H9 (cell line): Measurements from ENCODE around the gene SPC24. TPM values are rescaled to one million over a fixed set of nuclear protein-coding genes. Genes with fewer than 3 reads are reported as not detected.
A peak's percentile ranks its signal among the peaks of the same experiment; 100 is the strongest.

Source experiments
- DNase-seq: peaks from one replicate; pipeline ENCODE4 v3.0.0-alpha.2; 2017
- H2AFZ ChIP-seq: one replicate; pipeline ENCODE4 v1.6.1; 2013; ENCODE audit warnings: mild to moderate bottlenecking, low read length, control low read depth, moderate library complexity
- H2AK5ac ChIP-seq: 2 replicates; pipeline ENCODE4 v1.6.1; 2013; ENCODE audit warnings: low read length, control low read depth, mixed read lengths; ENCODE audit not compliant: insufficient read length
- H2BK120ac ChIP-seq: one replicate; pipeline ENCODE4 v1.6.1; 2013; ENCODE audit warnings: low read depth, mild to moderate bottlenecking, low read length, control low read depth, inconsistent platforms; ENCODE audit not compliant: poor library complexity, severe bottlenecking
- H2BK12ac ChIP-seq: 2 replicates; pipeline ENCODE4 v1.6.1; 2013; ENCODE audit warnings: low read length, control low read depth, mixed read lengths, low read depth; ENCODE audit not compliant: insufficient read length
- H2BK15ac ChIP-seq: 2 replicates; pipeline ENCODE4 v1.6.1; 2013; ENCODE audit warnings: low read depth, low read length, control low read depth
- H2BK20ac ChIP-seq: one replicate; pipeline ENCODE4 v1.6.1; 2013; ENCODE audit warnings: low read depth, mild to moderate bottlenecking, low read length, control low read depth, inconsistent platforms; ENCODE audit not compliant: poor library complexity, severe bottlenecking
- H2BK5ac ChIP-seq: 2 replicates; pipeline ENCODE4 v1.6.1; 2013; ENCODE audit warnings: low read length, control low read depth, mixed read lengths; ENCODE audit not compliant: insufficient read length
- H3K14ac ChIP-seq: 2 replicates; pipeline ENCODE4 v1.6.1; 2013; ENCODE audit warnings: low read length, control low read depth; ENCODE audit not compliant: insufficient read depth
- H3K18ac ChIP-seq: 2 replicates; pipeline ENCODE4 v1.6.1; 2013; ENCODE audit warnings: low read depth, mild to moderate bottlenecking, mixed read lengths, low read length, control low read depth; ENCODE audit not compliant: insufficient read length
- H3K23ac ChIP-seq: 2 replicates; pipeline ENCODE4 v1.6.1; 2013; ENCODE audit warnings: low read length, control low read depth, mixed read lengths, low read depth; ENCODE audit not compliant: insufficient read length
- H3K23me2 ChIP-seq: 2 replicates; pipeline ENCODE4 v1.6.1; 2013; ENCODE audit warnings: low read depth, mild to moderate bottlenecking, mixed read lengths, low read length, control low read depth; ENCODE audit not compliant: insufficient read length, poor library complexity, severe bottlenecking
- H3K27ac ChIP-seq: 2 replicates; pipeline ENCODE4 v1.5.1; 2013; ENCODE audit warnings: low read length, control low read depth, mixed read lengths, low read depth; ENCODE audit not compliant: insufficient read length
- H3K27me3 ChIP-seq: 2 replicates; pipeline ENCODE4 v1.6.1; 2013; ENCODE audit warnings: low read length, control low read depth, inconsistent platforms; ENCODE audit not compliant: insufficient read depth
- H3K4ac ChIP-seq: 2 replicates; pipeline ENCODE4 v1.6.1; 2013; ENCODE audit warnings: low read depth, mild to moderate bottlenecking, control low read depth, inconsistent platforms, low read length, moderate library complexity
- H3K4me1 ChIP-seq: 2 replicates; pipeline ENCODE4 v1.6.1; 2013; ENCODE audit warnings: low read length, control low read depth, inconsistent platforms; ENCODE audit not compliant: insufficient read depth
- H3K4me2 ChIP-seq: 2 replicates; pipeline ENCODE4 v1.6.1; 2013; ENCODE audit warnings: low read length, control low read depth, mixed read lengths; ENCODE audit not compliant: insufficient read length, insufficient read depth
- H3K56ac ChIP-seq: 2 replicates; pipeline ENCODE4 v1.6.1; 2013; ENCODE audit warnings: low read depth, mild to moderate bottlenecking, mixed read lengths, low read length, control low read depth; ENCODE audit not compliant: insufficient read length
- H3K79me1 ChIP-seq: 2 replicates; pipeline ENCODE4 v1.6.1; 2013; ENCODE audit warnings: low read depth, mild to moderate bottlenecking, moderate library complexity, low read length, control low read depth, inconsistent platforms; ENCODE audit not compliant: insufficient read depth, poor library complexity, severe bottlenecking
- H3K79me2 ChIP-seq: 2 replicates; pipeline ENCODE4 v1.6.1; 2013; ENCODE audit warnings: low read length, control low read depth, inconsistent platforms; ENCODE audit not compliant: insufficient read depth
- H3K9ac ChIP-seq: 2 replicates; pipeline ENCODE4 v1.6.1; 2013; ENCODE audit warnings: low read length, control low read depth, mixed read lengths; ENCODE audit not compliant: insufficient read length; ENCODE audit errors: extremely low read depth
- H3K9me3 ChIP-seq: one replicate; pipeline ENCODE4 v1.6.1; 2013; ENCODE audit warnings: low read depth, low read length, inconsistent platforms; ENCODE audit not compliant: control insufficient read depth
- H3T11ph ChIP-seq: one replicate; pipeline ENCODE4 v1.6.1; 2013; ENCODE audit warnings: mild to moderate bottlenecking, low read length, control low read depth, inconsistent platforms
- H4K20me1 ChIP-seq: one replicate; pipeline ENCODE4 v1.6.1; 2013; ENCODE audit not compliant: control insufficient read depth, insufficient read length, insufficient read depth
- H4K5ac ChIP-seq: 2 replicates; pipeline ENCODE4 v1.6.1; 2013; ENCODE audit warnings: low read depth, mild to moderate bottlenecking, mixed read lengths, low read length, control low read depth; ENCODE audit not compliant: insufficient read length
- H4K8ac ChIP-seq: replicated peaks from 2 replicates; pipeline ENCODE4 v1.6.1; 2013; ENCODE audit warnings: low read length, control low read depth, mixed read lengths, low read depth; ENCODE audit not compliant: insufficient read length
- H4K91ac ChIP-seq: 2 replicates; pipeline ENCODE4 v1.6.1; 2013; ENCODE audit warnings: low read depth, mild to moderate bottlenecking, moderate library complexity, mixed read lengths, low read length, control low read depth; ENCODE audit not compliant: insufficient read length
- H3K27ac Mint-ChIP-seq, 3 experiments: 2 replicates in 2 of 3; 3 replicates in 1 of 3; pipeline ENCODE4 v1.8.0; 2020 to 2021; ENCODE audit warnings: mixed read lengths in 3 of 3, mild to moderate bottlenecking in 1 of 3, moderate library complexity in 1 of 3
- H3K27me3 Mint-ChIP-seq: 2 replicates; pipeline ENCODE4 v1.8.0; 2021; ENCODE audit warnings: low read depth, mild to moderate bottlenecking, moderate library complexity, mixed read lengths
- H3K36me3 Mint-ChIP-seq, 3 experiments: 2 replicates in 2 of 3; 3 replicates in 1 of 3; pipeline ENCODE4 v1.8.0; 2020 to 2021; ENCODE audit warnings: low read depth in 3 of 3, mixed read lengths in 3 of 3; ENCODE audit not compliant: insufficient read depth in 1 of 3
- H3K4me1 Mint-ChIP-seq, 2 experiments: 2 replicates each; pipeline ENCODE4 v1.8.0; 2020; ENCODE audit warnings: mixed read lengths in 2 of 2
- H3K4me3 Mint-ChIP-seq, 2 experiments: 2 replicates in 1 of 2; 3 replicates in 1 of 2; pipeline ENCODE4 v1.8.0; 2020 to 2021; ENCODE audit warnings: mild to moderate bottlenecking in 2 of 2, mixed read lengths in 2 of 2, moderate library complexity in 1 of 2
- H3K9me3 Mint-ChIP-seq, 2 experiments: 2 replicates in 1 of 2; 3 replicates in 1 of 2; pipeline ENCODE4 v1.8.0; 2020; ENCODE audit warnings: mild to moderate bottlenecking in 2 of 2, mixed read lengths in 2 of 2, moderate library complexity in 1 of 2
- CTCF ChIP-seq: fragments of 200-600 bp; sonication (generic); conservative IDR thresholded peaks from 3 replicates; pipeline ENCODE4 v1.8.0; 2021; ENCODE audit warnings: antibody characterized with exemption, mild to moderate bottlenecking
- WGBS: extraction: QIAGEN DNeasy Blood & Tissue Kit; methylation state at CpG from one replicate; pipeline ENCODE4 v1.1.7; 2013; ENCODE audit warnings: missing lambda C conversion rate, low lambda C conversion rate, mixed read lengths; ENCODE audit not compliant: insufficient read length; ENCODE audit errors: extremely low coverage; 5-methylcytosine and 5-hydroxymethylcytosine counted together
- total RNA-seq: library from RNA; stranded (reverse); gene quantifications from 2 replicates; pipeline ENCODE4 v1.2.1, GENCODE V29; 2021

The SPC24 gene
- total RNA-seq, 1 experiment from 2014 or later: 51.5 TPM

GRCh38 chr19:11172576-11172975 lies 17.0 kb upstream of the SPC24 start:
- Histone ChIP-seq H4K5ac (no peak overlapping the region), H3K4me2 (no peak overlapping the region), H3K18ac (no peak overlapping the region), H2BK120ac (no peak overlapping the region), H2BK12ac (no peak overlapping the region), H2AFZ (no peak overlapping the region), H2AK5ac (no peak overlapping the region), H3K56ac (no peak overlapping the region), H4K20me1 (no peaks in the 10 kb centered on the region), H4K8ac (no peak overlapping the region), H2BK20ac (no peak overlapping the region), H3K4me1 (no peaks in the 10 kb centered on the region), H3K27me3 (no peaks in the 10 kb centered on the region), H3K79me2 (no peaks in the 10 kb centered on the region), H3K9me3 (no peaks in the 10 kb centered on the region), H2BK5ac (no peak overlapping the region), H4K91ac (no peak overlapping the region), H2BK15ac (no peak overlapping the region), H3K27ac (no peak overlapping the region), H3K9ac (no peak overlapping the region), H3K14ac (no peak overlapping the region), H3K23me2 (no peaks in the 10 kb centered on the region), H3K79me1 (no peaks in the 10 kb centered on the region), H3K4ac (no peak overlapping the region), H3T11ph (no peak overlapping the region), H3K23ac (no peak overlapping the region)
- Mint-ChIP-seq H3K4me1 (no peaks in the 10 kb centered on the region), H3K27ac (peak overlapping the region in 1 of 3 experiments; percentile 82; a peak in 2 of 7 replicates), H3K4me3 (no peak overlapping the region), H3K36me3 (peaks cover 27 to 64% (median 61%) of the 10 kb centered on the region in 3 experiments; a peak in 6 of 7 replicates), H3K9me3 (no peaks in the 10 kb centered on the region), H3K27me3 (no peaks in the 10 kb centered on the region)
- no CpG with 5 or more reads among the region's 6 CpGs for WGBS
- DNase-seq: no peak
- no peak for TF ChIP-seq CTCF
